C4-2B (cell line): ENCODE measurements around the gene ATM.
A peak's percentile ranks its signal among the peaks of the same experiment; 100 is the strongest.

Experiments used
- H3K27ac ChIP-seq: fragments of 450-650 bp; 2 replicates; pipeline ENCODE4 v1.5.1; 2017
- CTCF ChIP-seq: fragments of 450-650 bp; conservative IDR thresholded peaks from 2 replicates; pipeline ENCODE4 v1.5.1; 2017; ENCODE audit warnings: mild to moderate bottlenecking
- ZFX ChIP-seq: fragments of 450-650 bp; IDR thresholded peaks from 2 replicates; pipeline ENCODE4 v1.6.1; 2017

Gene ATM

GRCh38 chr11:108235192-108235591 is 12.3 kb downstream of the ATM start:
- H3K27ac ChIP-seq: peak overlapping the region; percentile 41; the same call in 1 of the 2 replicates
- TF ChIP-seq CTCF (no peak), ZFX (no peak)

- TF ChIP-seq ZFX (no peak), CTCF (no peak)
- no peak overlapping the region for H3K27ac ChIP-seq
Observed at GRCh38 chr11:108235633-108236032, 12.8 kb downstream of the ATM start.

- TF ChIP-seq CTCF (no peak), ZFX (no peak)
- no peak overlapping the region for H3K27ac ChIP-seq
Observed at GRCh38 chr11:108237058-108237481, 14.2 kb downstream of the ATM start.

- no peak for TF ChIP-seq CTCF
- TF ChIP-seq ZFX: no peak
- H3K27ac ChIP-seq: no peak overlapping the region
Observed at GRCh38 chr11:108239076-108239475, 16.2 kb downstream of the ATM start.

GRCh38 chr11:108241330-108242037 is 18.6 kb downstream of the ATM start:
- no peak for TF ChIP-seq CTCF
- no peak for TF ChIP-seq ZFX

GRCh38 chr11:108242422-108242821 is 19.6 kb downstream of the ATM start:
- H3K27ac ChIP-seq: no peak overlapping the region
- no peak for TF ChIP-seq CTCF
- TF ChIP-seq ZFX: no peak

More at GRCh38 chr11:108241330-108242037, 18.6 kb downstream of the ATM start:
- no peak overlapping the region for H3K27ac ChIP-seq

GRCh38 chr11:108246308-108246707 is 23.4 kb downstream of the ATM start:
- no peak for TF ChIP-seq CTCF
- no peak for TF ChIP-seq ZFX
- H3K27ac ChIP-seq: no peak overlapping the region
